Testis (tissue), 3 donors: Measurements from ENCODE around the gene RNH1. TPM values are rescaled to one million over a fixed set of nuclear protein-coding genes. Genes with fewer than 3 reads are reported as not detected.

Experiments used
- DNase-seq: peaks from one replicate; pipeline ENCODE4 v3.0.0-alpha.2; 2019
- H3K27ac ChIP-seq, 2 donors: fragments of 200-600 bp; sonication (generic); one replicate each; pipeline ENCODE4 v1.5.1; 2019
- H3K27me3 ChIP-seq: fragments of 200-600 bp; sonication (generic); one replicate; pipeline ENCODE4 v1.5.1; 2019
- H3K36me3 ChIP-seq: fragments of 200-600 bp; sonication (generic); one replicate; pipeline ENCODE4 v1.5.1; 2017; ENCODE audit warnings: low read depth; ENCODE audit errors: missing control alignments
- H3K4me1 ChIP-seq: fragments of 200-600 bp; sonication (generic); one replicate; pipeline ENCODE4 v1.5.1; 2019
- H3K4me3 ChIP-seq, 2 donors: fragments of 200-600 bp; sonication (generic); one replicate each; pipeline ENCODE4 v1.5.1; 2017 to 2019
- H3K9me3 ChIP-seq: fragments of 200-600 bp; sonication (generic); one replicate; pipeline ENCODE4 v1.5.1; 2017
- POLR2A ChIP-seq: fragments of 450-650 bp; IDR thresholded peaks from one replicate; pipeline ENCODE4 v1.6.1; 2017; ENCODE audit warnings: antibody characterized with exemption, mild to moderate bottlenecking, moderate library complexity
- WGBS, 2 donors: methylation state at CpG; one replicate each; pipeline ENCODE4 v1.1.5; 2018; 5-methylcytosine and 5-hydroxymethylcytosine counted together
- intact Hi-C: fragments of 100-400 bp; cut with DNase I; formaldehyde crosslinking; loops from one replicate; pipeline ENCODE4 v1.15.1; 2023; ENCODE audit warnings: low total_unique reads
- polyA plus RNA-seq: library from polyadenylated mRNA; stranded (reverse); fragments of 350-450 nt; fragmentation: Illumina TruSeq; extraction: RNeasy Lipid Tissue Mini Kit (QIAGEN cat#74804); gene quantifications from one replicate; pipeline ENCODE4 v1.2.3, GENCODE V29; 2014; ENCODE audit warnings: low read depth, low replicate concordance; ENCODE audit not compliant: insufficient read depth
- total RNA-seq, 2 donors: library from RNA; depleted of rRNA; stranded (reverse); fragments of >200 nt; gene quantifications; one replicate each; pipeline ENCODE4 v1.2.3, GENCODE V29; 2016
- TF ChIP-seq, protein P1 (sequence below), 3 experiments: fragments of 450-650 bp in 2 of 3; fragments of 200-600 bp in 1 of 3; sonication (generic) in 1 of 3; IDR thresholded peaks; one replicate each; pipeline ENCODE4 v1.5.1; 2016 to 2019; ENCODE audit warnings: antibody characterized with exemption in 3 of 3, mild to moderate bottlenecking in 2 of 3, moderate library complexity in 1 of 3

Gene RNH1
- total and polyA plus RNA-seq, 3 donors from 2014 or later: 210 to 264 (median 211) TPM

DNA sequence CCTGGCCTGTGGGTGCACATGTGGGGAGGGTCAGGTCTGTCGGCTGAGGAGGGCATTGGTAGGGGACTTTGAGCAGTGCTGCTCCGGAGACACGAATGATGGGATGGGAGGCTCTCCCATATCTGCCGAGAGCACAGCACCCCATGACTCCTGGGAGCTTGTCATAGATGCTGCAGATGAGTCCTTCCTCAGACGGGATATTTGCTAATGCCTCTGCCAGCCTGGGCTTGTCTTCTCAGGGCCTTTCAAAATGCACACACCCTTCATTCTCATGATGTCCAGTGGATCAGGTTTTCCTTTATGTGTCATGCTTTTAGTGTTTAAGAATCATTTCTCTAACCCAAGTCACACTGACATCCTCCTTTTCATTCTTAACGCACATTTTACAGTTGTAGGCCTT is 8.1 kb upstream of the RNH1 start:
- intact Hi-C loops: no loop called here
- Histone ChIP-seq H3K27me3 (no peaks in the 10 kb centered on the region), H3K36me3 (no peaks in the 10 kb centered on the region), H3K9me3 (no peaks in the 10 kb centered on the region), H3K4me3 (no peak overlapping the region), H3K27ac (no peak overlapping the region), H3K4me1 (no peaks in the 10 kb centered on the region)
- TF ChIP-seq, protein P1, sequence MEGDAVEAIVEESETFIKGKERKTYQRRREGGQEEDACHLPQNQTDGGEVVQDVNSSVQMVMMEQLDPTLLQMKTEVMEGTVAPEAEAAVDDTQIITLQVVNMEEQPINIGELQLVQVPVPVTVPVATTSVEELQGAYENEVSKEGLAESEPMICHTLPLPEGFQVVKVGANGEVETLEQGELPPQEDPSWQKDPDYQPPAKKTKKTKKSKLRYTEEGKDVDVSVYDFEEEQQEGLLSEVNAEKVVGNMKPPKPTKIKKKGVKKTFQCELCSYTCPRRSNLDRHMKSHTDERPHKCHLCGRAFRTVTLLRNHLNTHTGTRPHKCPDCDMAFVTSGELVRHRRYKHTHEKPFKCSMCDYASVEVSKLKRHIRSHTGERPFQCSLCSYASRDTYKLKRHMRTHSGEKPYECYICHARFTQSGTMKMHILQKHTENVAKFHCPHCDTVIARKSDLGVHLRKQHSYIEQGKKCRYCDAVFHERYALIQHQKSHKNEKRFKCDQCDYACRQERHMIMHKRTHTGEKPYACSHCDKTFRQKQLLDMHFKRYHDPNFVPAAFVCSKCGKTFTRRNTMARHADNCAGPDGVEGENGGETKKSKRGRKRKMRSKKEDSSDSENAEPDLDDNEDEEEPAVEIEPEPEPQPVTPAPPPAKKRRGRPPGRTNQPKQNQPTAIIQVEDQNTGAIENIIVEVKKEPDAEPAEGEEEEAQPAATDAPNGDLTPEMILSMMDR (IDR thresholded peaks at IDR 0.05): no peak
- no peak for TF ChIP-seq POLR2A
- DNase-seq: no peak
- 91 to 97% methylated on average over 6 of the region's 6 CpGs for WGBS, 2 donors

DNA sequence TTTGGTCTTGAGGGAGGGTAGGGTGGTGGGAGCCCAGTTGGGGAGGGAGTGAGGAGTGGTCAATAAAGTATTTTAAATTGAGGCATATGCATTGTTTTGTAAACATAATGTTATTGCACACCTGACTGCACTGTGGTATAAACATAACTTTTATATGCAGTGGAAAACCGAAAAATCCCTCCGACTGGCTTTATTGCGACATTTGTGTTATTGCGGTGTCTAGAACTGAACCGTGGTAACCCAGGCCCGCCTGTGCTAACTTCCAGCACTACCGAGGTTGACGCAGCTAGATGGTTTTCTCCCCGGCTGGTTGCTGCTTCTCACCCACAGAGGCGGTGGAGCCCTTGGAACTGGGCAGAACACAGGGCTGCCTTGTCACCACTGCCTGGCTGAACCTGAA is 7.6 kb upstream of the RNH1 start:
- no peak overlapping the region for H3K4me3 ChIP-seq
- 90 to 93% methylated on average over 10 of the region's 10 CpGs for WGBS, 2 donors
- H3K9me3 ChIP-seq: no peaks in the 10 kb centered on the region
- TF ChIP-seq POLR2A: no peak
- TF ChIP-seq, protein P1 (IDR thresholded peaks at IDR 0.05): no peak
- H3K36me3 ChIP-seq: no peaks in the 10 kb centered on the region
- no peaks in the 10 kb centered on the region for H3K27me3 ChIP-seq
- no peaks in the 10 kb centered on the region for H3K4me1 ChIP-seq
- DNase-seq: no peak
- intact Hi-C loops: no loop called here
- no peak overlapping the region for H3K27ac ChIP-seq

DNA sequence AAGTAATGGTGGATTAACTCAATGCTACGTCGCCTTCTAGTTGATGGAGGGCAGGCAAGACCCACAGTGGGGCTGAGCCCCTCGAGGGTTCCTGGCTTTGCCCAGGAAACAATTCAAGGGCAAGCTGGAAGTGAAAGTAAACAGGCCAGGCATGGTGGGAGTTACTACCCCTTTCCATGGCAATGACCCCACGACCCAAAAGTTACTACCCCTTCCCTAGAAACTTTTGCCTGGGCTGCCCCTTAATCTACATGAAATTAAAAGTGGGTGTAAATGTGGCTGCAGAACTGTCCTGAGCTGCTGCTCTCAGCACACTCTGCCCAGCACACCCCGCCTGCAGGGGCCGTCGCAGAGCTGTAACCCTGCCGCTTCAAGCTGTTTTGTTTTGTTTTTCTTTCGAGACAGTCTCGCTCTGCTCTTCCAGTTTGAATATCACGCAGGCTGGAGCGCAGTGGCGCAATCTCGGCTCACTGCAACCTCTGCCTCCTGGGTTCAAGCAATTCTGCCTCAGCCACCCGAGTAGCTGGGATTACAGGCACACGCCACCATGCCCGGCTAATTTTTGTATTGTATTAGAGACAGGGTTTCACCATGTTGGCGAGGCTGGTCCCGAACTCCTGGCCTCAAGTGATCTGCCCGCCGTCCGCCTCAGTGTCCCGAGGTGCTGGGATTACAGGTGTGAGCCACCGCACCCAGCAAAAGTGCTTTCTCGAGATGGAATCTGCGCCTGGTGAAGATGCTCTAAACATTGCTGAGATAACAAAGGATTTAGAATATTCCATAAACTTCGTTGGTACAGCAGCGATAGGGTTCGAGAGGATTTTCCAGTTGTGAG is 5.9 kb upstream of the RNH1 start:
- Histone ChIP-seq H3K27ac (no peak overlapping the region), H3K27me3 (no peaks in the 10 kb centered on the region), H3K36me3 (no peaks in the 10 kb centered on the region), H3K9me3 (no peaks in the 10 kb centered on the region), H3K4me1 (peaks cover 2% of the 10 kb centered on the region), H3K4me3 (no peak overlapping the region)
- DNase-seq: no peak
- intact Hi-C loops: no loop called here
- TF ChIP-seq, protein P1 (IDR thresholded peaks at IDR 0.05): no peak
- TF ChIP-seq POLR2A: no peak
- 92 to 95% methylated on average over 29 of the region's 29 CpGs for WGBS, 2 donors

DNA sequence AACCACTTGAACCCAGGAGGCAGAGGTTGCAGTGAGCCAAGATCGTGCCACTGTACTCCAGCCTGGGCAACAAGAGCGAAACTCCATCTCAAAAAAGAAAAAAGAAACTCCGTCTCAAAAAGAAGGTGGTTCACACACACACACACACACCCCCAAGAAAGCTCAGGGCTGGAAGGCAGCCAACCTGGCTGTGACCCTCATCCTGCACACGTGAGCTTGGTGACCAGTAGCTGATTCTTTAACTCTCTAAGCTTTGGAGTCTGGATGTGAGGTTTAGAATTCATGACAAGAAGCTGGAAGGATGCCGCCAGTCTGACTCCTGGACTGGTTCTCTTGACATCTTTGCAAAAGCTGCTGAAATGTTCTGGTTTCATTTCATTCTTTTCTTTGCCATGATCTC is 1.9 kb upstream of the RNH1 start:
- intact Hi-C loops: no loop called here
- Histone ChIP-seq H3K27ac (no peak overlapping the region), H3K9me3 (no peaks in the 10 kb centered on the region), H3K4me1 (peaks cover 16% of the 10 kb centered on the region), H3K36me3 (no peaks in the 10 kb centered on the region), H3K4me3 (no peak overlapping the region), H3K27me3 (no peaks in the 10 kb centered on the region)
- WGBS, 2 donors: 84% methylated on average over 5 of the region's 5 CpGs
- TF ChIP-seq, protein P1 (IDR thresholded peaks at IDR 0.05): no peak
- no peak for TF ChIP-seq POLR2A
- DNase-seq: no peak
